Astrocyte of the cerebellum (primary cell): ENCODE results near the gene TTC5.
A peak's percentile ranks its signal among the peaks of the same experiment; 100 is the strongest.

Experiments used
- DNase-seq: peaks from one replicate; pipeline ENCODE4 v3.0.0-alpha.2; 2011; ENCODE audit warnings: low read depth
- H3K4me3 ChIP-seq: 2 replicates; pipeline ENCODE4 v1.5.1; 2011; ENCODE audit warnings: mild to moderate bottlenecking, low read depth, low read length, moderate library complexity
- CTCF ChIP-seq: IDR thresholded peaks from 2 replicates; pipeline ENCODE4 v1.5.1; 2012; ENCODE audit warnings: low read length, low read depth, moderate library complexity, mild to moderate bottlenecking; ENCODE audit errors: missing control alignments
- in situ Hi-C: cut with HindIII; loops from 2 replicates; pipeline ENCODE4 v1.10.0; 2017; ENCODE audit warnings: low sequenced_read_pairs

Gene TTC5

GRCh38 chr14:20332431-20332787, 26.7 kb upstream of the TTC5 start:
- peak overlapping the region; percentile 76 for H3K4me3 ChIP-seq
- in situ Hi-C loops = no loop called here
- no peak for DNase-seq
- no peak for TF ChIP-seq CTCF

- H3K4me3 ChIP-seq = no peak overlapping the region
- DNase-seq = no peak
- TF ChIP-seq CTCF = no peak
- in situ Hi-C loops = no loop called here
Measured at GRCh38 chr14:20331053-20331613, 25.4 kb upstream of the TTC5 start.

- no peak for DNase-seq
- no peak overlapping the region for H3K4me3 ChIP-seq
- in situ Hi-C loops = no loop called here
- TF ChIP-seq CTCF = no peak
Measured at GRCh38 chr14:20329355-20329754, 23.6 kb upstream of the TTC5 start.

GRCh38 chr14:20328705-20329104, 23.0 kb upstream of the TTC5 start:
- in situ Hi-C loops = no loop called here
- no peak overlapping the region for H3K4me3 ChIP-seq
- no peak for DNase-seq
- TF ChIP-seq CTCF = no peak

- peak; percentile 42 for DNase-seq
- in situ Hi-C loops = no loop called here
- peak; percentile 54 for TF ChIP-seq CTCF
- H3K4me3 ChIP-seq = no peak overlapping the region
Measured at GRCh38 chr14:20327005-20327869, 21.5 kb upstream of the TTC5 start.

GRCh38 chr14:20317720-20318119, 12.0 kb upstream of the TTC5 start:
- no peak for TF ChIP-seq CTCF
- no peak overlapping the region for H3K4me3 ChIP-seq
- no peak for DNase-seq
- in situ Hi-C loops = no loop called here
